ENCODE measurements around the gene OLA1. TPM values are rescaled to one million over a fixed set of nuclear protein-coding genes. Genes with fewer than 3 reads are reported as not detected.

OLA1 gene
- total and polyA plus RNA-seq, 7 donors: 51.5 to 99.6 (median 67.6) TPM

DNA sequence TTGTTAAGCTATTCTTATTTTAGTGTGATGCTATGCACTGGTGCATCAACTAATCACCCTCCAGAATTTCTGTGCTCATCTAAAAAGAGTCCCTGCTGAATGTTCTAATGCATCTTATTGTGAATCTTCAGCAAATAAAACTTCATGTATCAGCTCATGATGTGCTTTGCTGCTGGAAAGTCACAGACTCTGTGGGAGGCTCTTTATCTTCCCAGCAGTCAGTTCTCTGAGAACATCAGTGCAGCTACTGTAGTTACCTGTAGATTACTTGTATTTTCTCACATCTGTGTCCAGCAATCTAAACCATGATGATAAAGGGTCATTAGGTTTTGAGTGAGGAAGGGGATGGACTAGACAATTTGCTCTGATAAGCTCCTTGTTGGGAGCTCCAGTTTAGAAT, 141.6 kb downstream of the OLA1 start:
- TF ChIP-seq POLR2A (IDR thresholded peaks at IDR 0.05) (no peak), POLR2AphosphoS5 (IDR thresholded peaks at IDR 0.05) (no peak), CTCF (IDR thresholded peaks at IDR 0.05) (no peak), EP300 (IDR thresholded peaks at IDR 0.05) (no peak)
- no peak overlapping the region for H3K4me3 ChIP-seq
- intact Hi-C loops (cut with DNase I): no loop called here
- no peaks in the 10 kb centered on the region for H3K9me3 ChIP-seq
- no peak for DNase-seq
- H3K36me3 ChIP-seq: peaks cover 0 to 4% (median 0%) of the 10 kb centered on the region in 4 donors
- no peaks in the 10 kb centered on the region for H3K27me3 ChIP-seq
- H3K4me1 ChIP-seq: no peaks in the 10 kb centered on the region
- H3K27ac ChIP-seq: no peak overlapping the region

DNA sequence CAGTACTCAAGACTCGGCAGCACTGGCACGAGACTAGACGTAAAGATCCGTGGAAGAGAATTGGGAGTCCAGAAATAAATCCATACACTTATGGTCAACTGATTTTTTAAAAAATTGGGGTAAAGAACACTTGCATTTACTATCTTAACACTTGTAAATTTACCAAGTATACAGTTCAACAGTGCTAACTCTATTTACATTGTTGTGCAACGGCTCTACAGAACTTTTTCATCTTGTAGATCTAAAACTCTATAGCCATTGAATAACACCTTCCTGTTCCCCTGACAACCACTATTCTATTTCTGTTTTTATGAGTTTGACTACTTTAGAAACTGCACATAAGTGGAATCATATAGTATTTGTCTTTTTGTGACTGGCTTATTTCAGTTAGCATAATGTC, 153.8 kb downstream of the OLA1 start:
- H3K9me3 ChIP-seq: no peaks in the 10 kb centered on the region
- no peak overlapping the region for H3K27ac ChIP-seq
- no peak for TF ChIP-seq CTCF (IDR thresholded peaks at IDR 0.05)
- no peak for TF ChIP-seq POLR2A (IDR thresholded peaks at IDR 0.05)
- no peak for TF ChIP-seq POLR2AphosphoS5 (IDR thresholded peaks at IDR 0.05)
- no peak for TF ChIP-seq EP300 (IDR thresholded peaks at IDR 0.05)
- intact Hi-C loops (cut with DNase I): no loop called here
- WGBS, 2 donors: 94% methylated on average over 5 of the region's 5 CpGs
- no peaks in the 10 kb centered on the region for H3K4me1 ChIP-seq
- DNase-seq: no peak
- H3K36me3 ChIP-seq: no peaks in the 10 kb centered on the region
- no peak overlapping the region for H3K4me3 ChIP-seq
- H3K27me3 ChIP-seq: no peaks in the 10 kb centered on the region

GRCh38 chr2:174090476-174090875, 157.9 kb downstream of the OLA1 start:
- intact Hi-C loops (cut with DNase I): no loop called here
- 93% methylated on average over 4 of the region's 4 CpGs for WGBS, 2 donors
- DNase-seq: no peak
- Histone ChIP-seq H3K36me3 (no peaks in the 10 kb centered on the region), H3K9me3 (no peaks in the 10 kb centered on the region), H3K27ac (no peak overlapping the region), H3K4me3 (no peak overlapping the region), H3K4me1 (no peaks in the 10 kb centered on the region), H3K27me3 (no peaks in the 10 kb centered on the region)
- TF ChIP-seq CTCF (IDR thresholded peaks at IDR 0.05) (no peak), POLR2AphosphoS5 (IDR thresholded peaks at IDR 0.05) (no peak), EP300 (IDR thresholded peaks at IDR 0.05) (no peak), POLR2A (IDR thresholded peaks at IDR 0.05) (no peak)

- no peak overlapping the region for H3K4me3 ChIP-seq
- no peak overlapping the region for H3K27ac ChIP-seq
- no peaks in the 10 kb centered on the region for H3K27me3 ChIP-seq
- intact Hi-C loops (cut with DNase I): no loop called here
- DNase-seq: no peak
- H3K36me3 ChIP-seq: no peaks in the 10 kb centered on the region
- no peaks in the 10 kb centered on the region for H3K4me1 ChIP-seq
- TF ChIP-seq POLR2AphosphoS5 (IDR thresholded peaks at IDR 0.05): no peak
- H3K9me3 ChIP-seq: no peaks in the 10 kb centered on the region
- 96 to 97% methylated on average over 5 of the region's 5 CpGs for WGBS, 2 donors
Measured at GRCh38 chr2:174088706-174089460, 159.4 kb downstream of the OLA1 start.

DNA sequence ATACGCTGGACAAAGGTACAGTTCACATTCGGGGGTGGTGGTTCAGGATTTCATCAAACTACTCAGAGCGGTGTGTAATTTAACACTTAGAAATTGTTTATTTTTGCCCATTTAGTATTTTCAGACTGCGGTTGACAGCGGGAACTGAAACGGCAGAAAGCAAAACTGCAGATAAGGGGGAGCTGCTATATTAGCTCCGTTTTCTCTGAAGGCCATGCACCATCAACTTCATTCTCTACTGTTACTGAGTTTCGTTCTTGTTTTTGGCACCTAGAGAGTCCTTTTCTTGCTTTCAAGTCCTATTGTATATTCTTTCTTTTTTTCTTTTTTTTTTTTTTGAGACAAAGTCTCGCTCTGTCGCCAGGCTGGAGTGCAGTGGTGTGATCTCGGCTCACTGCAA, 161.6 kb downstream of the OLA1 start:
- H3K36me3 ChIP-seq: no peaks in the 10 kb centered on the region
- TF ChIP-seq POLR2A (IDR thresholded peaks at IDR 0.05) (no peak), EP300 (IDR thresholded peaks at IDR 0.05) (no peak), CTCF (IDR thresholded peaks at IDR 0.05) (no peak), POLR2AphosphoS5 (IDR thresholded peaks at IDR 0.05) (no peak)
- H3K4me3 ChIP-seq: no peak overlapping the region
- no peaks in the 10 kb centered on the region for H3K9me3 ChIP-seq
- intact Hi-C loops (cut with DNase I): no loop called here
- H3K27me3 ChIP-seq: no peaks in the 10 kb centered on the region
- H3K27ac ChIP-seq: no peak overlapping the region
- 94 to 98% methylated on average over 11 of the region's 11 CpGs for WGBS, 2 donors
- DNase-seq: no peak
- no peaks in the 10 kb centered on the region for H3K4me1 ChIP-seq

Measured in sigmoid colon (tissue), 7 donors.